DMS153 treated with DMSO at 0.1 percent for 48 hours (cell line): Measurements from ENCODE around the gene HMCN2.
"Not testable (repeated sequence)": the region's sequence is repeated elsewhere in the genome, so short reads cannot be mapped to it uniquely, and the experiment has no call there.

Experiments used
- DNase-seq: peaks from one replicate; lab custom pipeline; 2025; ENCODE audit not compliant: unreplicated experiment; lab: John Stamatoyannopoulos, UW

Gene HMCN2

GRCh38 chr9:130387398-130387797 is 121.8 kb downstream of the HMCN2 start:
- DNase-seq: no peak

GRCh38 chr9:130387905-130388304 is 122.3 kb downstream of the HMCN2 start:
- DNase-seq: no peak

GRCh38 chr9:130390390-130390789 is 124.8 kb downstream of the HMCN2 start:
- no peak for DNase-seq

GRCh38 chr9:130390986-130391385 is 125.4 kb downstream of the HMCN2 start:
- no peak for DNase-seq

GRCh38 chr9:130391866-130392265 is 126.3 kb downstream of the HMCN2 start:
- DNase-seq: no peak

GRCh38 chr9:130393681-130394071 is 128.1 kb downstream of the HMCN2 start:
- no peak for DNase-seq

- no peak for DNase-seq
Observed at GRCh38 chr9:130394320-130394719, 128.8 kb downstream of the HMCN2 start.

- DNase-seq: no peak
Observed at GRCh38 chr9:130394814-130395470, 129.4 kb downstream of the HMCN2 start.

GRCh38 chr9:130395810-130396435 is 130.4 kb downstream of the HMCN2 start:
- no peak for DNase-seq

- no peak for DNase-seq
Observed at GRCh38 chr9:130396581-130396980, 131.0 kb downstream of the HMCN2 start.

- DNase-seq: no peak
Observed at GRCh38 chr9:130398487-130399240, 133.1 kb downstream of the HMCN2 start.

GRCh38 chr9:130399768-130400167 is 134.2 kb downstream of the HMCN2 start:
- no peak for DNase-seq

- no peak for DNase-seq
Observed at GRCh38 chr9:130400870-130401269, 135.3 kb downstream of the HMCN2 start.

GRCh38 chr9:130401742-130402141 is 136.2 kb downstream of the HMCN2 start:
- not testable (repeated sequence) for DNase-seq

- no peak for DNase-seq
Observed at GRCh38 chr9:130402243-130402642, 136.7 kb downstream of the HMCN2 start.

- DNase-seq: no peak
Observed at GRCh38 chr9:130402645-130403440, 137.3 kb downstream of the HMCN2 start.

- no peak for DNase-seq
Observed at GRCh38 chr9:130405657-130406257, 140.2 kb downstream of the HMCN2 start.

- DNase-seq: no peak
Observed at GRCh38 chr9:130406278-130406895, 140.8 kb downstream of the HMCN2 start.

GRCh38 chr9:130407916-130408663 is 142.5 kb downstream of the HMCN2 start:
- DNase-seq: no peak

GRCh38 chr9:130408669-130409068 is 143.1 kb downstream of the HMCN2 start:
- no peak for DNase-seq
